ENCODE measurements around the gene HIC1.

Gene HIC1

GRCh38 chr17:2025622-2026309 is 29.1 kb upstream of the HIC1 start:
- DNase-seq (ENCODE audit: low read depth), result peak; percentile 61

GRCh38 chr17:2027528-2028233 is 27.2 kb upstream of the HIC1 start:
- DNase-seq (ENCODE audit: low read depth), result no peak

- no peak for DNase-seq (ENCODE audit: low read depth)
Observed at GRCh38 chr17:2028234-2028614, 26.7 kb upstream of the HIC1 start.

GRCh38 chr17:2028737-2029136 is 26.2 kb upstream of the HIC1 start:
- DNase-seq (ENCODE audit: low read depth), result no peak

GRCh38 chr17:2029911-2030778 is 24.8 kb upstream of the HIC1 start, which contains the start of gene DPH1:
DPH1 (plus strand) TSS chr17:2030153; CDS start chr17:2030170, 17 bp downstream.
- DNase-seq (ENCODE audit: low read depth), result peak; percentile 89

GRCh38 chr17:2030779-2031163 is 24.1 kb upstream of the HIC1 start:
- DNase-seq (ENCODE audit: low read depth), result no peak

- no peak for DNase-seq (ENCODE audit: low read depth)
Observed at GRCh38 chr17:2033153-2033552, 21.8 kb upstream of the HIC1 start.

GRCh38 chr17:2034157-2034556 is 20.7 kb upstream of the HIC1 start:
- DNase-seq (ENCODE audit: low read depth), result peak; percentile 50

GRCh38 chr17:2034806-2035540 is 19.9 kb upstream of the HIC1 start:
- peak; percentile 83 for DNase-seq (ENCODE audit: low read depth)

- no peak for DNase-seq (ENCODE audit: low read depth)
Observed at GRCh38 chr17:2035541-2036488, 19.1 kb upstream of the HIC1 start.

GRCh38 chr17:2037155-2037554 is 17.7 kb upstream of the HIC1 start:
- DNase-seq (ENCODE audit: low read depth), result no peak

- no peak for DNase-seq (ENCODE audit: low read depth)
Observed at GRCh38 chr17:2040219-2040827, 14.6 kb upstream of the HIC1 start.

- DNase-seq (ENCODE audit: low read depth), result no peak
Observed at GRCh38 chr17:2040942-2041560, 13.9 kb upstream of the HIC1 start.

GRCh38 chr17:2041561-2042389 is 13.1 kb upstream of the HIC1 start, which contains the start of gene OVCA2:
OVCA2 (plus strand) TSS chr17:2042022; CDS start chr17:2042048, 26 bp downstream.
- peak; percentile 91 for DNase-seq (ENCODE audit: low read depth)

GRCh38 chr17:2042390-2042847 is 12.5 kb upstream of the HIC1 start:
- peak; percentile 38 for DNase-seq (ENCODE audit: low read depth)

- no peak for DNase-seq (ENCODE audit: low read depth)
Observed at GRCh38 chr17:2042933-2043332, 12.0 kb upstream of the HIC1 start.

- DNase-seq (ENCODE audit: low read depth), result peak; percentile 76
Observed at GRCh38 chr17:2043785-2044184, 11.1 kb upstream of the HIC1 start.

GRCh38 chr17:2044263-2044894 is 10.5 kb upstream of the HIC1 start:
- no peak for DNase-seq (ENCODE audit: low read depth)
